ENCODE results near the gene AACS.
"Not testable (repeated sequence)": the region's sequence is repeated elsewhere in the genome, so short reads cannot be mapped to it uniquely, and the experiment has no call there.

The AACS gene

GRCh38 chr12:125128439-125129178 is 63.4 kb downstream of the AACS start:
- DNase-seq, result no peak

- no peak for DNase-seq
Measured at GRCh38 chr12:125129179-125129571, 63.9 kb downstream of the AACS start.

GRCh38 chr12:125129591-125130255 is 64.5 kb downstream of the AACS start:
- no peak for DNase-seq

GRCh38 chr12:125131958-125132357 is 66.7 kb downstream of the AACS start:
- no peak for DNase-seq

- no peak for DNase-seq
Measured at GRCh38 chr12:125132698-125133400, 67.6 kb downstream of the AACS start.

GRCh38 chr12:125133616-125134015 is 68.4 kb downstream of the AACS start:
- no peak for DNase-seq

GRCh38 chr12:125134576-125134975 is 69.3 kb downstream of the AACS start:
- no peak for DNase-seq

- no peak for DNase-seq
Measured at GRCh38 chr12:125135906-125136305, 70.7 kb downstream of the AACS start.

GRCh38 chr12:125136702-125137101 is 71.5 kb downstream of the AACS start:
- DNase-seq, result no peak

- no peak for DNase-seq
Measured at GRCh38 chr12:125137766-125138344, 72.6 kb downstream of the AACS start.

GRCh38 chr12:125140279-125141209 is 75.3 kb downstream of the AACS start:
- DNase-seq, result no peak

GRCh38 chr12:125141210-125141573 is 76.0 kb downstream of the AACS start:
- not testable (repeated sequence) for DNase-seq

- no peak for DNase-seq
Measured at GRCh38 chr12:125142601-125143000, 77.4 kb downstream of the AACS start.

- DNase-seq, result no peak
Measured at GRCh38 chr12:125143491-125143890, 78.3 kb downstream of the AACS start.

GRCh38 chr12:125145196-125145595 is 80.0 kb downstream of the AACS start:
- no peak for DNase-seq

GRCh38 chr12:125148316-125148715 is 83.1 kb downstream of the AACS start:
- no peak for DNase-seq

GRCh38 chr12:125149160-125150108 is 84.2 kb downstream of the AACS start:
- DNase-seq, result no peak

GRCh38 chr12:125151284-125151683 is 86.0 kb downstream of the AACS start:
- no peak for DNase-seq

GRCh38 chr12:125152463-125152862 is 87.2 kb downstream of the AACS start:
- no peak for DNase-seq

GRCh38 chr12:125155366-125155765 is 90.1 kb downstream of the AACS start:
- DNase-seq, result no peak

GRCh38 chr12:125157177-125157576 is 91.9 kb downstream of the AACS start:
- DNase-seq, result no peak

Measured in NCI-H1930 (cell line).